HuH-7.5 (cell line): ENCODE data around the gene GALNT3.

Experiments used
- DNase-seq: peaks from one replicate; pipeline ENCODE4 v3.0.0; 2011; ENCODE audit warnings: low spot score

The GALNT3 gene

DNA sequence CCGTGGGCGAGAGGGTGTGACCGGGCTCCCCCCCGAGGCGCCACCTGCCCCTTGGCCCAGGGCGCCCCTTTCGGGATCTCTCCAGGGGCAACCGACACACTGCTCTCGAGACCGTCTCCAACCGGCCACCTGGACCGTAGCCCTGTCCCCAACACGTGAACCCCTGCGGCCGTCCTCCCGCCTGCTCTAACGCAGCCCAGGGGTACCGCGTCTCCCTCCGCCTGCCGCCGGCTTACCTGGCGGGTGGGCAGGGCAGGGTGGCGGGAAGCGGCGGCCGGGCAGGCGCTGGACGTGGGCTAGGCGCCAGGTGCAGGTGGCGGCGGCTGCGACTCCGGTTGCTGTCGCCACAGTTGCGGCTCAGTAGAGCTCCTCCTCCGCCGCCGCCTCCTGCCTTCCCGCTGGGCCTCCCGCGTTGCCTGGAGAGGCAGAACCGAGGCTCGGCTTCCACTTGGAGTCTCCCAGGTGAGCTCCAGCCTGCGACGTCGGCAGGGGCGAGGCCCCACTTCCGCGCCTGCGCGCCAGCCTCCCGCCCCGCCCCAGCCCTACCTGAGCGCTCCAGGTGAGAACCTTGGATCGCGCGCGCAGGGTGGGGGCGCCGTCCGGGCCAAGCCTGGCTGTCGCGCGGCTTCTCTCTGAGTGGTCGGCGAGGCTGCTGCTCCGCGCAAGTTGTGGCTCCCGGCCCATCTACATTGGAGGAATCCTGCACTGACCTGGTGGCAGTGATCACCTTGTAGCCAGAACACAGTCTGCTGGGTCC lies at the start of gene GALNT3:
Gene GALNT3 (minus strand): TSS at position 469 of the 757 bp plus-strand sequence. CDS start 23,547 bp downstream, outside the sequence.
- peak; percentile 37 for DNase-seq

DNA sequence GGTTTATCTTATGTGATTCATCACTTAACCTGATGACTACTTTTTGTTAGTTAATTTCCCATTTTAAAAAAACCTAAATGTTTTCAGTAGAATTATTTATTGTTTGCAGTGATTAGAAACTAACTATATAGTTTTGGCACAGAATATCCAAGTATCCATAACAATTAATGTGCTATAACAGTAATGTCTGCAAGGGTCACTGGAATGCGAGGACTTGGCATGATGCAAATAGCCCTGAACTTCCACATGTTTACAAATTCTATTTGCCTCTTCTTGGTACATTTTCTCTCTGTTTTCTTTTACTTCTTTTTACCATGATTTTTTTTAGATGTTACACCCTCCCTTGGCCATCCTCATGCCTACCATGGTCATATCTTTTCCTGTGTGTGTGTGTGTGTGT lies 49.3 kb upstream of the GALNT3 start:
- DNase-seq = no peak

DNA sequence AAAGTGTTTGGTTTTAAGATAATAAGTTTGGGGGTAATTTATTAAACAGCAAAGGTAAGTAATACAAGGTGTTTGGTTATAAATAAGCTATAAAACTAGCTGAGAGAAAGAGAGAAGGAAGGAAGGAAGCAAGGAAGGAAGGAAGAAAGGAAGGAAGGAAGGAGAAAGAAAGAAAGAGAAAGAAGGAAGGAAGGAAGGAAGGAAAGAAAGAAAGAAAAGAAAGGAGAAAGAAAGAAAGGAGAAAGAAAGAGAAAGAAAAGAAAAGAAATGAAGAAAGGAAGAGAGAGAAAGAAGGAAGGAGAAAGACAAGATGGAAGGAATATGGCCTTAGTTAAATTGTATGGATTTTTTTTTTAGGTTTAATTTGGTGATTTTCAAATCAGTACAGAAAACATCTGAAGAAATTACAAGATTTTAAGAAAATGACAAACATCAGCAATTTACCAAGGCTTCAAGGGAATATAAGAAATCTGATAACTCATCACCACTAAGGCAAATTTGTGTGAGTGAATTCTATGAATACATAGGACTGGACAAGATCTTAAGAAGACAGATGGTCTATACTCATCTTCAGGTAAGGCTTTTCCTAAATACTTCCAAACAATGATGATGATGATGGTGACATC lies 46.4 kb upstream of the GALNT3 start:
- DNase-seq = no peak

GRCh38 chr2:165839610-165840009 lies 45.6 kb upstream of the GALNT3 start:
- DNase-seq = no peak

DNA sequence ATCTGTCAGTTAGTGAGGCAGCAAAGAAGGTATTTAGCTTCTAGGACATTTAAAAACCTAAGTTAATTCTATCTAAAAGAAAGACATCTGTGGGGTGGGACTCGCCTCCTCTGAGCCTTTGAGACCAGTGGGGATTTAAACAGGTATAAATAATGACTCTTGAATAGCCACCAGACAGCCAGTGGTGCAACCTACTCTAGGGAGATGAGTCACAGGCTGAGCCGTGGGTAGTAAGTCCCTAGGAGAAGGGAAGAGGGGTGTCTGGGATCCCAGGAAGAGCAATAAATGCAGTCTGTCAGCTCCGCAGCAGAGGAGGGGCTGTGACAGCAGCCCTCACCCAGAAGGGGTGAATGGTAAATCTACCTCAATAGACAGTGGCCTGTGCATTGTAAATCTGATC lies 43.1 kb upstream of the GALNT3 start:
- no peak for DNase-seq

DNA sequence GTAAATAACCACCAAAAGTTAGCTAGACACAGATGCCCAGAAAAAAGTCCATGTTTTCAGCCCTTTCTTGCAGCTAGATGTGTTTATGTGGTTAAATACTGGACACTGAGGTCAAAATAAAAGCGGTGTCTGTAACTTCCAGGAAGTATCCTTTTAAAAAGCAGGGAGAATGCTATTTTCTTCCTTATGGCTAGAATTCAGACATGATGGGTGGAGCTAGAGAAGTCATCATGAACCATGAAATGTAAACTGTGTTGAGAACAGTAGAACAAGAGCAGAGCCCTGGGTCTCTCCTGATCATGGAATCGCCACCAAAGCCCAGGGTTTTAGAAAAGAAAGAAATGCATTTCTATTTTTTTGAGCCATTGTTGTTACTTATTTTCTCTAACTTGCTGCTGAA lies 41.3 kb upstream of the GALNT3 start:
- DNase-seq = no peak

- no peak for DNase-seq
Observed at GRCh38 chr2:165833156-165833555, 39.1 kb upstream of the GALNT3 start.

DNA sequence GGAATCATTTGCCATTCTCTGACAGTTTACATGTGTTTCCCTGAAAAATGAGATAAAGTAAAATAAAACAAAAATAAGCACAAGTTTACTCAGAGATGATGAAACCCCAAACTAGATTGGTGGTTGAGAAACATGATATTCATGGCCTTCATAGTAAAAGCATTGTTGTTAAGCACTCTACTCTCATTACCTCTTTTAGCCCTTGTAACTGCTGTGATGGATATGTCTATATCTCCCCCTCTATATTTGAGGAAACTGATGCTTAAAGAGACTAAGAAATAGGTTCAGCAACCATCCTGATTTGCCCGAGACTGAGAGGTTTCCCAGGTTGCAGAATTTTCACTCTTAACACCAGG lies 33.9 kb upstream of the GALNT3 start:
- DNase-seq = no peak

- DNase-seq = no peak
Observed at GRCh38 chr2:165827016-165827920, 33.2 kb upstream of the GALNT3 start.

GRCh38 chr2:165825041-165825440 lies 31.0 kb upstream of the GALNT3 start:
- no peak for DNase-seq

- no peak for DNase-seq
Observed at GRCh38 chr2:165820296-165820695, 26.2 kb upstream of the GALNT3 start.

GRCh38 chr2:165818920-165819319 lies 24.9 kb upstream of the GALNT3 start:
- DNase-seq = no peak

DNA sequence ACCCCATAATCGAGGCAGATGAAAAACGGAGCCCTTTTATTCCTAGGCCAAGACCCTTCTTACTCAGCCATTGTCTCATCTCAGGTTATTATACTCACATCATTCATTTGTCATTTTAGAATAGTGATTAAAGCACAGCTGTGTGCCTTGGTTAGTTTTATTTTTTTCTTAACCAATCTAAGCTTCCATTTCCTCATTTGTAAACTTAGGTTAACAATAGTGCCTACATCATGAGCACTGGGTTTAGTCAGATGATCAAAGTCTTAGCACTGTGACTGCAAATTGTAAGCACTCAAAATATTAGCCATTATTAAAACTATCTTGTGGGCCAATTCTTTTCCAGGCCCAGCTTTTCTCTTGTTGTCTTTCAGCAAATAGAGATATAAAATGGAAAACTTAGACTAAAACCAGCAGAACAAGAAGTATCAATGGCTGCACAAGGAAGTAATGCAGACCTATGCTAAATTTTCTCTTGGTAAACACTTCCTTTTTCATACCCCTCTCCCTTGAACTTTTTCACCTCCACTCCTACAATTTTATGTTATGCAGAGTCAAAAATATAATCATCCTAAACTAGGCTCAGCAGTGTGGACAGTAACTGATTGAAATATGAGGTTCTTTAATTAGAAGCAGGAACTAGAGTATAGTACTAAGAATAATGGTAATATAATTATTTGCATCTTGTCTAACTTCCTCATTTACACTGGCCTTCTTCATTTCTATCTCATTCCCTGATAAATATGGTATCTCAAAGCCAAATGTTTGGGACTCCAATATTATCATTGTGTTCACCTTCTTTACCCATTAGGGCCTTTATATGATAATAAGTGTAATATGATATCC lies 21.5 kb upstream of the GALNT3 start:
- no peak for DNase-seq

- DNase-seq = no peak
Observed at GRCh38 chr2:165814473-165814872, 20.4 kb upstream of the GALNT3 start.

DNA sequence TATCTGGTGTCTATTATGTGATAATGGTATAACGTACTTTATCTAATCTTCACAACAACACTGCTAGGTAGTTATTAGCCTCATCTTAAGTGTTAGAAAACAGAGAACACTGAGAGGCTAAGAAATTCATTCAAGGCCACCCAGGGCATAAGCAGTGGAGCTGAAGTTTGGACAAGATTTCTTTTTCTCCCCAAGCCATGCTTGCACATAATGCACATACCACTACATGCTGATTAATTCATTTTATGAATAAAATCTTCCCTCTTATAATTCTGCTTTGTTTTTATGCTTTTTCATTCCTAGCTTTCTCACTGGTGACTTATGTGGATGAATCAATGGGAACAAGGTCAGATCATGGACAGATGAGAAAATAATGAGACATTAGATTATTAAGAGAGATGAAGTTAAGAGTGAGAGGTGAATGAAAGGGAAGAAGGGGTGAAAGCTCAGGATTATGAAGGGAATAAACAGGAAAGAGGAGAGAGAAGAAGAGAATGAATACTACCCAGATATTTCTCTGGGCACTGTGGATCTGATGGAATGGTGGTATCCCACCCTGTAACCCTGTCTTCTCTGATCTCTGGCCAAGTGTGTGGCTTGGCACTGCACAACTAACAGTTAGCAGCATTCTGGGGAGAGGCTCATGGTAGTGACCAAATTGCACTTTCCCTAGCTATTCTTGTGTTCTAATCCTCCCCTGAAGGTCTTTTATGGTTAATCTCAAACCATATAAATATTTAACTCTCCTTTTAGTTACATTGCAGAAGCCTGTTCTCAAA lies 17.7 kb upstream of the GALNT3 start:
- no peak for DNase-seq

DNA sequence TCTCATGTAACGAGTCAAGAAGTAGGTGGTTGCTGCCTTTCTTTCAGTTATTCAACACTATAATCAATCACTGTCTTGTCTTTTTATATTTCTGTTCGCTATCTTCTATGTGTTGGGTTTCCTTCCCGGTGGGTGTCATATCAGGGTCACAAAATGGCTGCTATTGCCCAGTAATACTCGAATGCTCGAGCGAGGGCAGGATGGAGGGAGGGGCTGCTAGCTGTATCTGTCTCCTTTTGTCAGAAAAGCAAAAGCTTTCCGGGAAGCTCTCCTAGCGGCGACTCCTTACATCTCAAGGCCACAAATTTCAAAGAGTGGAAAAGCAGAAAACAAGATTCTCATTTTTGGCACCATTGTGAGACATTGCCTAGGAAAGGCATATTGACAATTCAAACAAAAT lies 16.4 kb upstream of the GALNT3 start:
- DNase-seq = no peak

DNA sequence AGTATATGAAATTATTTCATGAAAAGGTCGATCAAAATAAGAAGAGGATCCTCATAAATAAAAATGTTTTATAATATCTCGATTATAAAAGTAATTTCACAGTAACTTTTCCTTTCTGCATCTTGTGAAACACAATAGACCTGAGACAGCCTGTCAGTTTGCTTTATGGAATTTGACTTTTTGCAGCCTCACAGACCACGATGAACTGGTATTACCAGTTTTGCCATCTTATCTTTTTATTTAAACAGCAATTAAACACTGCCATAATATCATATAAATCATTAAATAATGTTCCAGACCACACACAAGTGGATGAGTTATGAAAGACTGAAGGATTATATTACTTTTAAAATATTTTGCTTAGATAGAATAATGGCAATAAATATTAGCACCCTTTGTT lies 10.7 kb upstream of the GALNT3 start:
- DNase-seq = no peak

- no peak for DNase-seq
Observed at GRCh38 chr2:165803123-165803760, 9.2 kb upstream of the GALNT3 start.

- DNase-seq = no peak
Observed at GRCh38 chr2:165801176-165801575, 7.1 kb upstream of the GALNT3 start.

- no peak for DNase-seq
Observed at GRCh38 chr2:165796819-165797530, 2.9 kb upstream of the GALNT3 start.
